ENCODE results near the gene NCBP1. TPM values are rescaled to one million over a fixed set of nuclear protein-coding genes. Genes with fewer than 3 reads are reported as not detected.

NCBP1 gene
- total and polyA plus RNA-seq, 9 of the 15 experiments (the other 6 are each of a cell fraction or from before 2014, with no cell fraction given): 29.4 to 69.7 (median 57.5) TPM

DNA sequence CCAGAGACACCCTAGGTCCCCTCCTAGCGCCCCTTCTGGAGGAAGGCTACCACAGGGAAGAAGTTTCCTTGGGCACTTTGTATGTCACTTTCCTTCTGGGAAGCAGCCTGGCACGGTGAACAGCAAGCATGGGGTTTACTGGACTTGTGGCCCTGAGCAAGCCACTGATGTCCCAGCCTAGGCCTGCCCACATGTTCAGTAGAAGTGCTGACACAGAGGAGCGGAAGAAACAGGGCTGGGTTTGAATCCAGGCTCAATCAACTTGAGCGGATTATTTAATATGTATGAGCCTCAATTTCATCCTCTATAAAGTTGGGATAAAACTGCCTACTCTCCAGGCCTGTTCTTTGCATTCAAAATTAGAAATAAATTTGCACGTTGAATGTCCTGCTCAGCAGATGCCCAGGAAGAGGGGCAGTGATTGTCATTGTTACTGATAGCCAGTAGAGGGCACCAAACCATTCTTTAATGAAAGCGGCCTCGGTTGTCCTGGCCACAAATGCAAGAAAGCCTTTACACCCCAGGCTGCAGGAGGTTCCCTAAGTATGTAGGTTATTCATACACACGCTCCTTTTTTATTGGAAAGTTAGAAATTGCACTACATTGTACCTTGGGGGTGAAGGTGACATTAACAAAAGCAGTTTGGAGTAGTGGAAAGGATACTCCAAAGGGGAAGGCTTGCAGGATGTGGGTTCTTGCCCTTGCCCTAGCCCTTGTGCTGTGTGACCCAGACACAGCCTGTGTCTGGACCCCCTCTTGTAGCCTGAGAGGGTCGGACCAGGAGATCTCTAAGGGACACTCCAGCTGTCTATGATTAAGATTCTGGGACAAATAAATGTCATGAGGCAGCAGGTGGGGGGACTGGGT lies 77.0 kb downstream of the NCBP1 start (continued):
- TF ChIP-seq POU5F1 (IDR thresholded peaks at IDR 0.05; ENCODE audit: borderline replicate concordance, low read depth, low read length, partially characterized antibody): no peak
- TF ChIP-seq HMG20B (CRISPR knock-in tag; IDR thresholded peaks at IDR 0.05): no peak
- no peak for TF ChIP-seq ELF1 (tag; IDR thresholded peaks at IDR 0.05)
- TF ChIP-seq RFX1 (IDR thresholded peaks at IDR 0.05): peak; percentile 31; the same call in 1 of the 2 replicates
- TF ChIP-seq RAD21 (CRISPR knock-in tag; conservative IDR thresholded peaks at IDR 0.05 in 1 of 2, IDR thresholded peaks at IDR 0.05 in 1 of 2): peak; percentile 84 to 92
- TF ChIP-seq HMGN3 (IDR thresholded peaks at IDR 0.05; ENCODE audit: borderline replicate concordance, extremely low read depth, insufficient read length, low read depth, low read length): no peak
- TF ChIP-seq, protein P1, sequence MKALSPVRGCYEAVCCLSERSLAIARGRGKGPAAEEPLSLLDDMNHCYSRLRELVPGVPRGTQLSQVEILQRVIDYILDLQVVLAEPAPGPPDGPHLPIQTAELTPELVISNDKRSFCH (CRISPR knock-in tag; IDR thresholded peaks at IDR 0.05): no peak
- TF ChIP-seq, protein P1 (tag; IDR thresholded peaks at IDR 0.05): 0 out of 2 replicates have a peak, but pooled peaks have one; percentile 41
- TF ChIP-seq, protein P2, sequence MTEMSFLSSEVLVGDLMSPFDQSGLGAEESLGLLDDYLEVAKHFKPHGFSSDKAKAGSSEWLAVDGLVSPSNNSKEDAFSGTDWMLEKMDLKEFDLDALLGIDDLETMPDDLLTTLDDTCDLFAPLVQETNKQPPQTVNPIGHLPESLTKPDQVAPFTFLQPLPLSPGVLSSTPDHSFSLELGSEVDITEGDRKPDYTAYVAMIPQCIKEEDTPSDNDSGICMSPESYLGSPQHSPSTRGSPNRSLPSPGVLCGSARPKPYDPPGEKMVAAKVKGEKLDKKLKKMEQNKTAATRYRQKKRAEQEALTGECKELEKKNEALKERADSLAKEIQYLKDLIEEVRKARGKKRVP (CRISPR knock-in tag; IDR thresholded peaks at IDR 0.05): no peak
- no peak for TF ChIP-seq GATAD2B (IDR thresholded peaks at IDR 0.05; ENCODE audit: borderline replicate concordance)
- no peak for TF ChIP-seq ARHGAP35 (IDR thresholded peaks at IDR 0.05; ENCODE audit: partially characterized antibody)
- peak; percentile 76 for TF ChIP-seq SMC3 (conservative IDR thresholded peaks at IDR 0.05; ENCODE audit: insufficient read depth, low read depth, low read length)
- no peak for TF ChIP-seq CBX5 (IDR thresholded peaks at IDR 0.05; ENCODE audit: borderline replicate concordance, low read depth)
- TF ChIP-seq ZKSCAN8 (CRISPR knock-in tag; IDR thresholded peaks at IDR 0.05): no peak
- no peak for TF ChIP-seq IFI16 (CRISPR knock-in tag; IDR thresholded peaks at IDR 0.05)
- TF ChIP-seq SETDB1 (IDR thresholded peaks at IDR 0.05; ENCODE audit: low read length): no peak
- TF ChIP-seq, protein P3, sequence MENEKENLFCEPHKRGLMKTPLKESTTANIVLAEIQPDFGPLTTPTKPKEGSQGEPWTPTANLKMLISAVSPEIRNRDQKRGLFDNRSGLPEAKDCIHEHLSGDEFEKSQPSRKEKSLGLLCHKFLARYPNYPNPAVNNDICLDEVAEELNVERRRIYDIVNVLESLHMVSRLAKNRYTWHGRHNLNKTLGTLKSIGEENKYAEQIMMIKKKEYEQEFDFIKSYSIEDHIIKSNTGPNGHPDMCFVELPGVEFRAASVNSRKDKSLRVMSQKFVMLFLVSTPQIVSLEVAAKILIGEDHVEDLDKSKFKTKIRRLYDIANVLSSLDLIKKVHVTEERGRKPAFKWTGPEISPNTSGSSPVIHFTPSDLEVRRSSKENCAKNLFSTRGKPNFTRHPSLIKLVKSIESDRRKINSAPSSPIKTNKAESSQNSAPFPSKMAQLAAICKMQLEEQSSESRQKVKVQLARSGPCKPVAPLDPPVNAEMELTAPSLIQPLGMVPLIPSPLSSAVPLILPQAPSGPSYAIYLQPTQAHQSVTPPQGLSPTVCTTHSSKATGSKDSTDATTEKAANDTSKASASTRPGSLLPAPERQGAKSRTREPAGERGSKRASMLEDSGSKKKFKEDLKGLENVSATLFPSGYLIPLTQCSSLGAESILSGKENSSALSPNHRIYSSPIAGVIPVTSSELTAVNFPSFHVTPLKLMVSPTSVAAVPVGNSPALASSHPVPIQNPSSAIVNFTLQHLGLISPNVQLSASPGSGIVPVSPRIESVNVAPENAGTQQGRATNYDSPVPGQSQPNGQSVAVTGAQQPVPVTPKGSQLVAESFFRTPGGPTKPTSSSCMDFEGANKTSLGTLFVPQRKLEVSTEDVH (IDR thresholded peaks at IDR 0.05; ENCODE audit: low read depth, partially characterized antibody): no peak
- TF ChIP-seq PRPF4 (IDR thresholded peaks at IDR 0.05; ENCODE audit: insufficient read depth, low read depth, low read length, poor library complexity, severe bottlenecking): no peak
- TF ChIP-seq CREM (IDR thresholded peaks at IDR 0.05; ENCODE audit: low read depth): 0 out of 2 replicates have a peak, but pooled peaks have one; percentile 4
- TF ChIP-seq MYNN (IDR thresholded peaks at IDR 0.05): no peak
- no peak for TF ChIP-seq MYNN (CRISPR knock-in tag; IDR thresholded peaks at IDR 0.05)
- TF ChIP-seq SIRT6 (IDR thresholded peaks at IDR 0.05; ENCODE audit: low read depth, low read length): no peak
- TF ChIP-seq CHD1 (IDR thresholded peaks at IDR 0.05; ENCODE audit: low read length): no peak
- TF ChIP-seq NFRKB (IDR thresholded peaks at IDR 0.05; ENCODE audit: low read depth): no peak
- TF ChIP-seq FOXM1 (IDR thresholded peaks at IDR 0.05; ENCODE audit: low read depth): no peak
- no peak for TF ChIP-seq FOXM1 (CRISPR knock-in tag; IDR thresholded peaks at IDR 0.05; ENCODE audit: low read depth)
